HCT116 (cell line): Measurements from ENCODE around the gene TEAD1. TPM values are rescaled to one million over a fixed set of nuclear protein-coding genes. Genes with fewer than 3 reads are reported as not detected.
A peak's percentile ranks its signal among the peaks of the same experiment; 100 is the strongest.

ENCODE experiments used
- ATAC-seq: fragments of 200-7000 bp; cut with Tn5 transposase; 2 replicates; pipeline ENCODE4 v1.9.1; 2020; ENCODE audit warnings: mild to moderate bottlenecking, moderate library complexity
- BruUV-seq: library from RNA; stranded (reverse); fragments of 400-500 nt; replicated peaks from 2 replicates; lab custom pipeline; 2021; lab: Mats Ljungman, UMichigan
- CTCF ChIA-PET: fragments of 300-600 bp; sonication (Branson Sonifier 250); formaldehyde crosslinking; loops from one replicate; lab custom pipeline; 2021; ENCODE audit warnings: antibody characterized with exemption; lab: Charles Lee
- POLR2A ChIA-PET: fragments of 300-600, 350-600 bp; sonication (Branson Sonifier 250); formaldehyde crosslinking; loops from one replicate; lab custom pipeline; 2021; ENCODE audit warnings: antibody characterized with exemption; lab: Charles Lee
- RAD21 ChIA-PET, 2 experiments: fragments of 300-600 bp; sonication (Branson Sonifier 250); formaldehyde crosslinking; loops; one replicate each; lab custom pipeline; 2023; ENCODE audit warnings: low total read pairs in 2 of 2; ENCODE audit not compliant: uncharacterized antibody in 2 of 2, unreplicated experiment in 2 of 2, low non-redundant PET in 1 of 2; lab: Charles Lee
- DNase-seq: peaks from one replicate; pipeline ENCODE4 v3.0.0-alpha.2; 2010; ENCODE audit warnings: low read depth, low spot score
- H2AFZ ChIP-seq: fragments of 200-600 bp; shearing (Covaris generic), sonication (generic); 2 replicates; pipeline ENCODE4 v1.6.1; 2017; ENCODE audit warnings: low read depth, mixed run types, mixed read lengths, antibody characterized with exemption, low read length; ENCODE audit not compliant: poor library complexity, severe bottlenecking
- H3K27ac ChIP-seq: 2 replicates; pipeline ENCODE4 v1.5.1; 2012; ENCODE audit warnings: low read depth, low read length
- H3K27me3 ChIP-seq: fragments of 200-600 bp; sonication (generic); 2 replicates; pipeline ENCODE4 v1.6.1; 2016; ENCODE audit warnings: mixed run types, low read length, mixed read lengths; ENCODE audit not compliant: insufficient read depth
- H3K36me3 ChIP-seq, 2 experiments: fragments of 200-500 bp in 1 of 2; fragments of 200-600 bp in 1 of 2; sonication (Bioruptor generic) in 1 of 2; sonication (generic) in 1 of 2; 2 replicates each; pipeline versions ENCODE4 v1.5.1 to v1.6.1; 2014 to 2016; ENCODE audit warnings: low read length in 2 of 2, inconsistent platforms in 1 of 2, mixed read lengths in 1 of 2, mixed run types in 1 of 2; ENCODE audit not compliant: insufficient read depth in 2 of 2, control insufficient read depth in 1 of 2
- H3K4me1 ChIP-seq, 2 experiments: fragments of 200-600 bp in 1 of 2; sonication (generic) in 1 of 2; 2 replicates each; pipeline versions ENCODE4 v1.5.1 to v1.6.1; 2012 to 2017; ENCODE audit warnings: low read length in 2 of 2, inconsistent platforms in 1 of 2, mild to moderate bottlenecking in 1 of 2, mixed read lengths in 1 of 2, mixed run types in 1 of 2, moderate library complexity in 1 of 2; ENCODE audit not compliant: insufficient read depth in 2 of 2, control insufficient read depth in 1 of 2
- H3K4me2 ChIP-seq: fragments of 200-600 bp; sonication (generic); 2 replicates; pipeline ENCODE4 v1.6.1; 2017; ENCODE audit warnings: mixed run types, low read length, mixed read lengths
- H3K4me3 ChIP-seq, 2 experiments: fragments of 200-600 bp in 1 of 2; sonication (generic) in 1 of 2; replicated peaks in 1 of 2; 2 replicates each; pipeline ENCODE4 v1.5.1; 2011 to 2016; ENCODE audit warnings: low read length in 2 of 2, control low read depth in 1 of 2, low read depth in 1 of 2, mild to moderate bottlenecking in 1 of 2, mixed read lengths in 1 of 2, mixed run types in 1 of 2
- H3K79me2 ChIP-seq: fragments of 200-600 bp; sonication (generic); 2 replicates; pipeline ENCODE4 v1.6.1; 2017; ENCODE audit warnings: mild to moderate bottlenecking, mixed run types, low read length, moderate library complexity, mixed read lengths; ENCODE audit not compliant: insufficient read depth
- H3K9ac ChIP-seq: fragments of 200-600 bp; sonication (generic); 2 replicates; pipeline ENCODE4 v1.6.1; 2016; ENCODE audit warnings: low read length, mixed read lengths
- H3K9me2 ChIP-seq: fragments of 200-600 bp; sonication (generic), shearing (Covaris generic); 2 replicates; pipeline ENCODE4 v1.6.1; 2017; ENCODE audit warnings: mixed run types, mild to moderate bottlenecking, moderate library complexity; ENCODE audit not compliant: insufficient read depth
- H3K9me3 ChIP-seq, 2 experiments: fragments of 200-500 bp in 1 of 2; fragments of 200-600 bp in 1 of 2; sonication (Bioruptor generic) in 1 of 2; sonication (generic) in 1 of 2; 2 replicates each; pipeline ENCODE4 v1.6.1; 2014 to 2017; ENCODE audit warnings: low read length in 2 of 2, mixed read lengths in 2 of 2, inconsistent platforms in 1 of 2, low read depth in 1 of 2, mild to moderate bottlenecking in 1 of 2, mixed run types in 1 of 2, moderate library complexity in 1 of 2; ENCODE audit not compliant: control insufficient read depth in 1 of 2, insufficient read depth in 1 of 2
- H4K20me1 ChIP-seq: fragments of 200-600 bp; sonication (generic), shearing (Covaris generic); 2 replicates; pipeline ENCODE4 v1.6.1; 2017; ENCODE audit warnings: mixed run types, mild to moderate bottlenecking, moderate library complexity; ENCODE audit not compliant: insufficient read depth
- EZH2 ChIP-seq: fragments of 200-600 bp; sonication (generic); IDR thresholded peaks from 2 replicates; pipeline ENCODE4 v1.6.1; 2017; ENCODE audit warnings: antibody characterized with exemption, mixed run types
- JUND ChIP-seq: IDR thresholded peaks from 2 replicates; pipeline ENCODE4 v1.6.1; 2012
- POLR2A ChIP-seq: IDR thresholded peaks from 2 replicates; pipeline ENCODE4 v1.7.0; 2011; ENCODE audit warnings: borderline replicate concordance; ENCODE audit not compliant: insufficient read depth, insufficient read length; ENCODE audit errors: extremely low read depth
- RAD21 ChIP-seq: IDR thresholded peaks from 2 replicates; pipeline ENCODE4 v1.6.1; 2012; ENCODE audit warnings: low read depth, mild to moderate bottlenecking
- SRF ChIP-seq: IDR thresholded peaks from 2 replicates; pipeline ENCODE4 v1.6.1; 2012; ENCODE audit warnings: low read depth
- YY1 ChIP-seq: IDR thresholded peaks from 2 replicates; pipeline ENCODE4 v1.6.1; 2011; ENCODE audit warnings: low read length, low read depth, moderate library complexity, mild to moderate bottlenecking; ENCODE audit not compliant: insufficient replicate concordance; ENCODE audit errors: extremely low read depth
- intact Hi-C: fragments of 100-400 bp; cut with micrococcal nuclease; formaldehyde crosslinking; loops from 2 replicates; pipeline ENCODE4 v1.10.0; 2022
- total RNA-seq: library from RNA; stranded (reverse); gene quantifications from one replicate; pipeline ENCODE4 v1.2.1, GENCODE V29; 2021; ENCODE audit not compliant: unreplicated experiment
- TF ChIP-seq, protein P1 (sequence below): IDR thresholded peaks from 2 replicates; pipeline ENCODE4 v1.6.1; 2012; ENCODE audit warnings: low read depth
- TF ChIP-seq, protein P2 (sequence below), 3 experiments: fragments of 200-600 bp in 1 of 3; sonication (generic) in 1 of 3; IDR thresholded peaks in 2 of 3; conservative IDR thresholded peaks in 1 of 3; 2 replicates each; pipeline ENCODE4 v1.5.1; 2012 to 2017; ENCODE audit warnings: low read depth in 2 of 3, low read length in 2 of 3, antibody characterized with exemption in 1 of 3, borderline replicate concordance in 1 of 3, control low read depth in 1 of 3, mild to moderate bottlenecking in 1 of 3, mixed read lengths in 1 of 3, mixed run types in 1 of 3, moderate library complexity in 1 of 3; ENCODE audit not compliant: insufficient read depth in 1 of 3

TEAD1 gene
- total RNA-seq, 1 experiment from 2014 or later = 103 TPM

DNA sequence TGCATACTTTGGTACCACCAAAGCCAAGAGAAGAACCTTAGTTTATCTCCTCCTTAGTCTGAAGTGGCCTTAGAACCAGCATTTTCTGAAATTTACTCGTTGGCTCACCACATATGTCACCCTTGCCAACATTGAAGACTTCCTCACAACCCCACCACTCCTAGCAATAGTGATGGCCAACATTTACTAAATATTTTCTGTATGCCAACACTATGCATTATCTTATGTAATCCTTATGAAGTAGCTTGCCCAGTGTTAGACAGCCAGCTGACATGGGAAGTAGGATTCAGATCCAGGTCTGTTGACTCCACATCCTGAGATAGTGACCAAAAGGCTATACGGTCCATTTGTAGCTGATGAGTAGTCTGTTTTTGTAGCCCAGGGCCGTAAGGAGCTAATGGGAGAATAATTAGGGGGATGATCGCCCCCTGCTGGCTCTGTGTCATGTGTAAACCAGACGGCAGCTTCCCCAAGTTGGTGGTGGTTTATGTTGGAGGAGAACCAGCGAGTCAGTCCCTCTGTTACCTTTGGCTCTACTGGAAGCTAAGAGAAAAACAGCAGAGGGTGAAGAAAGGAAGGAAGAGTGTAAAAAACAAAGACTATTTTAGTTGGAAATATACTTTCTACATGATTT lies 214.4 kb downstream of the TEAD1 start:
- Histone ChIP-seq H3K27ac (no peak overlapping the region), H4K20me1 (no peaks in the 10 kb centered on the region), H3K4me2 (no peak overlapping the region), H3K36me3 (peaks cover 0 to 9% of the 10 kb centered on the region in 2 experiments; a peak in 2 of 4 replicates), H3K27me3 (no peaks in the 10 kb centered on the region), H3K4me3 (no peak overlapping the region), H2AFZ (no peak overlapping the region), H3K79me2 (no peaks in the 10 kb centered on the region), H3K4me1 (no peaks in the 10 kb centered on the region), H3K9ac (no peak overlapping the region), H3K9me3 (no peaks in the 10 kb centered on the region), H3K9me2 (no peaks in the 10 kb centered on the region)
- BruUV-seq = no TSS peak
- TF ChIP-seq YY1 (no peak), SRF (no peak), JUND (no peak), RAD21 (peak; percentile 91), EZH2 (no peak), POLR2A (no peak)
- TF ChIP-seq, protein P1, sequence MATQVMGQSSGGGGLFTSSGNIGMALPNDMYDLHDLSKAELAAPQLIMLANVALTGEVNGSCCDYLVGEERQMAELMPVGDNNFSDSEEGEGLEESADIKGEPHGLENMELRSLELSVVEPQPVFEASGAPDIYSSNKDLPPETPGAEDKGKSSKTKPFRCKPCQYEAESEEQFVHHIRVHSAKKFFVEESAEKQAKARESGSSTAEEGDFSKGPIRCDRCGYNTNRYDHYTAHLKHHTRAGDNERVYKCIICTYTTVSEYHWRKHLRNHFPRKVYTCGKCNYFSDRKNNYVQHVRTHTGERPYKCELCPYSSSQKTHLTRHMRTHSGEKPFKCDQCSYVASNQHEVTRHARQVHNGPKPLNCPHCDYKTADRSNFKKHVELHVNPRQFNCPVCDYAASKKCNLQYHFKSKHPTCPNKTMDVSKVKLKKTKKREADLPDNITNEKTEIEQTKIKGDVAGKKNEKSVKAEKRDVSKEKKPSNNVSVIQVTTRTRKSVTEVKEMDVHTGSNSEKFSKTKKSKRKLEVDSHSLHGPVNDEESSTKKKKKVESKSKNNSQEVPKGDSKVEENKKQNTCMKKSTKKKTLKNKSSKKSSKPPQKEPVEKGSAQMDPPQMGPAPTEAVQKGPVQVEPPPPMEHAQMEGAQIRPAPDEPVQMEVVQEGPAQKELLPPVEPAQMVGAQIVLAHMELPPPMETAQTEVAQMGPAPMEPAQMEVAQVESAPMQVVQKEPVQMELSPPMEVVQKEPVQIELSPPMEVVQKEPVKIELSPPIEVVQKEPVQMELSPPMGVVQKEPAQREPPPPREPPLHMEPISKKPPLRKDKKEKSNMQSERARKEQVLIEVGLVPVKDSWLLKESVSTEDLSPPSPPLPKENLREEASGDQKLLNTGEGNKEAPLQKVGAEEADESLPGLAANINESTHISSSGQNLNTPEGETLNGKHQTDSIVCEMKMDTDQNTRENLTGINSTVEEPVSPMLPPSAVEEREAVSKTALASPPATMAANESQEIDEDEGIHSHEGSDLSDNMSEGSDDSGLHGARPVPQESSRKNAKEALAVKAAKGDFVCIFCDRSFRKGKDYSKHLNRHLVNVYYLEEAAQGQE = no peak
- TF ChIP-seq, protein P2, sequence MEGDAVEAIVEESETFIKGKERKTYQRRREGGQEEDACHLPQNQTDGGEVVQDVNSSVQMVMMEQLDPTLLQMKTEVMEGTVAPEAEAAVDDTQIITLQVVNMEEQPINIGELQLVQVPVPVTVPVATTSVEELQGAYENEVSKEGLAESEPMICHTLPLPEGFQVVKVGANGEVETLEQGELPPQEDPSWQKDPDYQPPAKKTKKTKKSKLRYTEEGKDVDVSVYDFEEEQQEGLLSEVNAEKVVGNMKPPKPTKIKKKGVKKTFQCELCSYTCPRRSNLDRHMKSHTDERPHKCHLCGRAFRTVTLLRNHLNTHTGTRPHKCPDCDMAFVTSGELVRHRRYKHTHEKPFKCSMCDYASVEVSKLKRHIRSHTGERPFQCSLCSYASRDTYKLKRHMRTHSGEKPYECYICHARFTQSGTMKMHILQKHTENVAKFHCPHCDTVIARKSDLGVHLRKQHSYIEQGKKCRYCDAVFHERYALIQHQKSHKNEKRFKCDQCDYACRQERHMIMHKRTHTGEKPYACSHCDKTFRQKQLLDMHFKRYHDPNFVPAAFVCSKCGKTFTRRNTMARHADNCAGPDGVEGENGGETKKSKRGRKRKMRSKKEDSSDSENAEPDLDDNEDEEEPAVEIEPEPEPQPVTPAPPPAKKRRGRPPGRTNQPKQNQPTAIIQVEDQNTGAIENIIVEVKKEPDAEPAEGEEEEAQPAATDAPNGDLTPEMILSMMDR (IDR thresholded peaks at IDR 0.05 in 2 of 3, conservative IDR thresholded peaks at IDR 0.05 in 1 of 3; ENCODE audit: borderline replicate concordance in 1 of 3, insufficient read depth in 1 of 3, low read depth in 2 of 3, low read length in 2 of 3) = peak; percentile 67 to 81 (median 80)
- RAD21 ChIA-PET = interaction anchor here (0.8 to 1.7 kb wide), 9 partner anchors 74 to 600 kb away, joined by 3 to 8 read pairs (median 4); no protein-coding TSS in a partner anchor
- intact Hi-C loops = loop anchor here (1.0 to 5.0 kb wide), 4 partner anchors 76 to 476 kb away; partner anchors contain the start of gene TEAD1
- CTCF ChIA-PET = interaction anchor here (0.7 to 3.7 kb wide), 20 partner anchors 9 to 600 kb away, joined by 3 to 47 read pairs (median 5); no protein-coding TSS in a partner anchor
- peak; percentile 48 for DNase-seq
- POLR2A ChIA-PET = no interaction called here
- peak; percentile 90 for ATAC-seq
